ENCODE data around the gene MPRIP.
A peak's percentile ranks its signal among the peaks of the same experiment; 100 is the strongest.

Gene MPRIP

DNA sequence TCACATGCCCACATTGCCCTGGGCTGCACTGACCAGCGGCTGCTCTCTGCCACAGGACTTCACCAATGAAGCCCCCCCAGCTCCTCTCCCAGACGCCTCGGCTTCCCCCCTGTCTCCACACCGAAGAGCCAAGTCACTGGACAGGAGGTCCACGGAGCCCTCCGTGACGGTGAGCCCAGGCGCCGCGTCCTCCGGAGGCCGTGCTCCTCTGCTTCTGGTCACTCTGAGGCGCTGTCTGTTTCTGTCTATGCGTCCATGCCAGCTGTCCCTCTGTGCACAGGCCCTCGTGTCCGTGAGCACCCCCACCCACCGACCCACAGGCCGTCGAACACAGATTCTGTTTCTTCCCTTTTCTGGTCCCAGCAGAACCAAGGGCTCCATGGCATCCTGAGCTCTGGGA is 101.2 kb downstream of the MPRIP start:
- TF ChIP-seq, protein P1, sequence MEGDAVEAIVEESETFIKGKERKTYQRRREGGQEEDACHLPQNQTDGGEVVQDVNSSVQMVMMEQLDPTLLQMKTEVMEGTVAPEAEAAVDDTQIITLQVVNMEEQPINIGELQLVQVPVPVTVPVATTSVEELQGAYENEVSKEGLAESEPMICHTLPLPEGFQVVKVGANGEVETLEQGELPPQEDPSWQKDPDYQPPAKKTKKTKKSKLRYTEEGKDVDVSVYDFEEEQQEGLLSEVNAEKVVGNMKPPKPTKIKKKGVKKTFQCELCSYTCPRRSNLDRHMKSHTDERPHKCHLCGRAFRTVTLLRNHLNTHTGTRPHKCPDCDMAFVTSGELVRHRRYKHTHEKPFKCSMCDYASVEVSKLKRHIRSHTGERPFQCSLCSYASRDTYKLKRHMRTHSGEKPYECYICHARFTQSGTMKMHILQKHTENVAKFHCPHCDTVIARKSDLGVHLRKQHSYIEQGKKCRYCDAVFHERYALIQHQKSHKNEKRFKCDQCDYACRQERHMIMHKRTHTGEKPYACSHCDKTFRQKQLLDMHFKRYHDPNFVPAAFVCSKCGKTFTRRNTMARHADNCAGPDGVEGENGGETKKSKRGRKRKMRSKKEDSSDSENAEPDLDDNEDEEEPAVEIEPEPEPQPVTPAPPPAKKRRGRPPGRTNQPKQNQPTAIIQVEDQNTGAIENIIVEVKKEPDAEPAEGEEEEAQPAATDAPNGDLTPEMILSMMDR (conservative IDR thresholded peaks at IDR 0.05; ENCODE audit: low read length), result no peak
- DNase-seq (ENCODE audit: low read depth), result no peak
- H3K4me3 ChIP-seq (ENCODE audit: low read length), result no peak overlapping the region

DNA sequence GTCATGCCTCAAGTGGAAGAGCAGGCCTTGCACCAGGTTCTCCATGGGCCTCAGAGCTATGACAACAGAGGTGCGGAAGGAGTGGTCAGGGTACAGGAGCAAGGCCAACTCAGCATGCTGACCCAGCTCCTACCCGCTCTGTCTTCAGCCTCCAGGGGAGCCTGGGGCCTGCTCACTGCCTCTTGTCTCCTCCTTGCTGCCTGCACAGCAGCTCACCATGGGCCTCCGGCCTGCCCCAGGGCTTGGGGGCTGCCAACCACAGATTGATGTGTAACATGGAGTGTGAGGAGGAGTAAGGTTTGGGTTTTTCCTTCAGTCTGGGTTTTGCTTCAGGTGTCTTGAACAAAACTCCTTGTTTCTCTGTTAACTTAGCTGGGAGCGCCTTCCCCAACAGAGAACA is 101.8 kb downstream of the MPRIP start:
- TF ChIP-seq, protein P1 (conservative IDR thresholded peaks at IDR 0.05; ENCODE audit: low read length), result no peak
- no peak for DNase-seq (ENCODE audit: low read depth)

DNA sequence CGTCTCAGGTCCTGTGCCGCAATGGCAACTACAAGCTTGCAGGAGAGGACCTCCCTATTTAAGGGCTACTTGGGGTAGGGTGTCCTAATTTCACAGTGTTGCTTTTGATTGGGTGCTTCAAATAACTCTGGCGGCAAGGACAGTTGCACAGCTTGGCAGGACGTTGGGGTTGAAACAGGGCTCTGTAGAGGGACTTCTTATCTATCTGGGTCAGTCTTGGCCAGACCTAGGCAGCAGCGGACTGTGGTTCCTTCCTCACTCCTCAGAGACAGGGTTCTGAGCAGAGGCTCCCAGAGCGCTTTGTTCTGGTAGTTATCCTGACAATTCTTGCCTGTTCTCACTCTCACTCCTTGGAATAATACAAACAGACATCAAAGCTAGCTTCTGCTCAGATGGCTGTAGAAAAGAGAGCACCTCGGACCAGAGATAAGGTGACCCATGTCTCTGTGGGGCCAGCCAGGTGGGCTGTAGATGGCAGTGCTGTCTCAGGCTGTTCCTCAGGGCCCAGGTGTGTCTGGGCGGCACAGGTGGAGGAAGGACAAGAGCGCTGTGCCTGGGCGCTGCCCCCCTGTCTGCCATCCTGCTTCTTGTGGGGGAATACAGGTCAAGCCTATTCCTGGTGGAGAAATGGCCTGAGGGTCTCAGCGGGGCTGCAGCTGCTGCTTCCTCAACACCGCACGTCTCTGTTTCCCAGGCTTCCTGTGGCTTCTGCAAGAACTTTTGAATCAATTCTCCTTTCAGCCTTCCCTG is 102.8 kb downstream of the MPRIP start:
- DNase-seq (ENCODE audit: low read depth), result no peak
- H3K4me3 ChIP-seq (ENCODE audit: low read length), result no peak overlapping the region
- TF ChIP-seq, protein P1 (conservative IDR thresholded peaks at IDR 0.05; ENCODE audit: low read length), result no peak

More for the DNA sequence above, 101.8 kb downstream of the MPRIP start:
- H3K4me3 ChIP-seq (ENCODE audit: low read length), result no peak overlapping the region

DNA sequence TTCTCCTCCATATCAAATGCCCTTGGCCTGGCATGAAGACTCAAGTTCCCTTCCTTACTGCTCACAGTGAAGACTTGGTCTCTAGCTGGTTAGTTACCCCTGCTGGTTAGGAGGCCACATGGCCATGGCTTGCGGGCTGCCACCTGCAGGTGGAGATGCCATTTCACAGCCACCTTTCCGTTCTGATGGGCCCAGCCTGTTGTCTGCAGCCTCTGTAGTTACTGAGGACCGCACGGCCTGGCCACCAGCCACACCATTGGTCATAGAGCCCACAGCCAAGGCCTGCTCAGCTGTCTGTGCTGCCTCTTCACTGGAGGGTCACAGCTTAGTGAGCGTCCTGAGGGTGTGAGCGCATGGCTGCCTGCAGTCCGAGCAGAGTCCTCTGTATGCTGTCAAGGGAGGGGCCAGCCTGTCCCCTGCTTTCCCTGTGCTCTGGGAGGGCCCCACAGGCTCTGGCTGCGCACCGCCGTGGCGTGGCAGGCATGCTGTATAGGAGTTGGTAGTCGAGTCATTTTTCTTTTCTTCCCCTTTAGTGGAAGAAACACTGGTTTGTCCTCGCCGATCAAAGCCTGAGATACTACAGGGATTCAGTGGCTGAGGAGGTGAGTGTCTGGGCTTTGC is 104.6 kb downstream of the MPRIP start:
- TF ChIP-seq, protein P1 (conservative IDR thresholded peaks at IDR 0.05; ENCODE audit: low read length), result peak; percentile 13; the same call in 1 of the 2 replicates
- H3K4me3 ChIP-seq (ENCODE audit: low read length), result no peak overlapping the region
- no peak for DNase-seq (ENCODE audit: low read depth)

- TF ChIP-seq, protein P1 (conservative IDR thresholded peaks at IDR 0.05; ENCODE audit: low read length), result no peak
- peak; percentile 67 for DNase-seq (ENCODE audit: low read depth)
- H3K4me3 ChIP-seq (ENCODE audit: low read length), result no peak overlapping the region
These were observed 105.6 kb downstream of the MPRIP start for GRCh38 chr17:17147821-17148220.

DNA sequence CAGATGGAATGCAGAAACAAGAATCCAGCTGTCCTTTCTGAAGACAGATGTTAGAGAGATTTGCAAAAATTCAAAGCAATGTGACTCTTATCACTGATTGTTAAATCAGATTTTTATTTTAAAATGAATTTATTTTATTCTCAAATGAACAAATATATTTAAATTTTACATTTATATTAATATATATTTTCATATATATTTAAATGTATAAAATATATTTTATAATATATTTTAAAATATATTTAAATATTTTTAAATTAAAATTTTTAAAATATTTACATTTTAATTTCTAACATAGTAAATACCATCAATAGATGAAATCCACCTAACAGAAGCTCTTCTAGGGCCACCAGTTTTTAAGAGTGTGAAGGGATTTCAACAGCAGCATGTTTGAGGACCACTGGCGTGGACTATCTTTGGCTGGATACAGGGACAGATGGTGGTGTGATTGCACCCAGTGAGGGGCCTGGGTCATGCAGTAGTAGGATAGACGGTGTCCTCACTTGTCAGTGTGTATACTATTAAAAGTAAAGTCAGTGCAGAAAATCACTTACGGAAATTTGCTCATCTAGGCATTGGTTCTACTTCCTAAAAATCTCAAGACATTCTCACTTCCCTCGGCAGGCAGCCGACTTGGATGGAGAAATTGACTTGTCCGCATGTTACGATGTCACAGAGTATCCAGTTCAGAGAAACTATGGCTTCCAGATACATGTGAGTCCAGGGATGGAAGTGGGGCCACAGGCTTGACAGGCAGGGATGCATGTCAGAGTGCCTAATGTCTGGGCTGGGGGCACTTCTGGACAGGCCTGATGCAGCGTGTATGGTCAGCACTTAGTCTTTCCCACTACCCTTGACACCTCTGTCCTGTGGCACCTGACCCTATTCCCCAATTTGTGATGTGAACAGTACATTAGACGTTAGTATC is 107.5 kb downstream of the MPRIP start:
- DNase-seq (ENCODE audit: low read depth), result no peak
- no peak overlapping the region for H3K4me3 ChIP-seq (ENCODE audit: low read length)
- TF ChIP-seq, protein P1 (conservative IDR thresholded peaks at IDR 0.05; ENCODE audit: low read length), result no peak

Measured in AG10803 (cell line).